Endodermal cell (in vitro differentiated cells): ENCODE measurements around the gene XRCC6. TPM values are rescaled to one million over a fixed set of nuclear protein-coding genes. Genes with fewer than 3 reads are reported as not detected.

Experiments used
- DNase-seq: peaks from one replicate; pipeline ENCODE4 v3.0.0-alpha.2; 2017
- H3K27ac ChIP-seq: 2 replicates; pipeline ENCODE4 v1.5.1; 2013; ENCODE audit warnings: mild to moderate bottlenecking, low read depth, low read length, moderate library complexity
- H3K27me3 ChIP-seq: 2 replicates; pipeline ENCODE4 v1.6.1; 2013; ENCODE audit warnings: mild to moderate bottlenecking, low read length, moderate library complexity; ENCODE audit not compliant: insufficient read depth, control insufficient read depth, poor library complexity, severe bottlenecking
- H3K36me3 ChIP-seq: 2 replicates; pipeline ENCODE4 v1.7.0; 2013; ENCODE audit warnings: mild to moderate bottlenecking, low read length, moderate library complexity; ENCODE audit not compliant: control insufficient read depth, insufficient read depth
- H3K4me1 ChIP-seq: one replicate; pipeline ENCODE4 v1.7.0; 2013; ENCODE audit warnings: low read length; ENCODE audit not compliant: control insufficient read depth, insufficient read depth
- H3K4me3 ChIP-seq: 2 replicates; pipeline ENCODE4 v1.5.1; 2013; ENCODE audit warnings: mild to moderate bottlenecking, low read length, moderate library complexity
- H3K9ac ChIP-seq: 2 replicates; pipeline ENCODE4 v1.6.1; 2013; ENCODE audit warnings: mild to moderate bottlenecking, low read length, moderate library complexity; ENCODE audit not compliant: poor library complexity, severe bottlenecking; ENCODE audit errors: extremely low read depth
- H3K9me3 ChIP-seq: 2 replicates; pipeline ENCODE4 v1.6.1; 2013; ENCODE audit warnings: mild to moderate bottlenecking, low read length, moderate library complexity; ENCODE audit not compliant: control insufficient read depth
- H3K27ac Mint-ChIP-seq: 2 replicates; pipeline ENCODE4 v1.8.0; 2020; ENCODE audit warnings: mixed read lengths
- H3K27me3 Mint-ChIP-seq: 2 replicates; pipeline ENCODE4 v1.8.0; 2021; ENCODE audit warnings: mild to moderate bottlenecking, mixed read lengths; ENCODE audit not compliant: insufficient read depth
- H3K36me3 Mint-ChIP-seq: 2 replicates; pipeline ENCODE4 v1.8.0; 2020; ENCODE audit warnings: low read depth, mixed read lengths
- H3K4me1 Mint-ChIP-seq: 2 replicates; pipeline ENCODE4 v1.8.0; 2020; ENCODE audit warnings: mixed read lengths
- H3K4me3 Mint-ChIP-seq: 2 replicates; pipeline ENCODE4 v1.8.0; 2020; ENCODE audit warnings: mild to moderate bottlenecking, moderate library complexity, mixed read lengths
- H3K9me3 Mint-ChIP-seq: 2 replicates; pipeline ENCODE4 v1.8.0; 2020; ENCODE audit warnings: mild to moderate bottlenecking, mixed read lengths
- WGBS, 2 experiments: methylation state at CpG; one replicate each; pipeline versions ENCODE4 v1.1.5 to v1.1.7; 2013; ENCODE audit warnings: missing lambda C conversion rate in 2 of 2, mixed read lengths in 1 of 2; ENCODE audit not compliant: insufficient coverage in 1 of 2, insufficient read length in 1 of 2; 5-methylcytosine and 5-hydroxymethylcytosine counted together
- total RNA-seq, 2 donors: library from RNA; stranded (reverse); fragmentation: NEBNext Ultra II Directional in 1 of 2; extraction: Animal tissue kit (Norgen Biotek cat#: 25700) in 1 of 2; gene quantifications; 2 replicates in 1 of 2; 3 replicates in 1 of 2; pipeline ENCODE4 v1.2.1, GENCODE V29; 2021
- TF ChIP-seq, protein P1 (sequence below): fragments of 200-600 bp; sonication (generic); conservative IDR thresholded peaks from 2 replicates; pipeline ENCODE4 v1.5.0; 2021; ENCODE audit warnings: antibody characterized with exemption, mild to moderate bottlenecking

Gene XRCC6
- total RNA-seq, 2 donors from 2014 or later, result 345 to 387 TPM

GRCh38 chr22:41713004-41713403 is 91.9 kb downstream of the XRCC6 start:
- H3K36me3 ChIP-seq, result no peaks in the 10 kb centered on the region
- Mint-ChIP-seq H3K9me3 (no peaks in the 10 kb centered on the region), H3K4me1 (no peaks in the 10 kb centered on the region), H3K4me3 (no peak overlapping the region), H3K27ac (no peak overlapping the region), H3K36me3 (no peaks in the 10 kb centered on the region), H3K27me3 (peaks cover 20% of the 10 kb centered on the region)
- TF ChIP-seq, protein P1, sequence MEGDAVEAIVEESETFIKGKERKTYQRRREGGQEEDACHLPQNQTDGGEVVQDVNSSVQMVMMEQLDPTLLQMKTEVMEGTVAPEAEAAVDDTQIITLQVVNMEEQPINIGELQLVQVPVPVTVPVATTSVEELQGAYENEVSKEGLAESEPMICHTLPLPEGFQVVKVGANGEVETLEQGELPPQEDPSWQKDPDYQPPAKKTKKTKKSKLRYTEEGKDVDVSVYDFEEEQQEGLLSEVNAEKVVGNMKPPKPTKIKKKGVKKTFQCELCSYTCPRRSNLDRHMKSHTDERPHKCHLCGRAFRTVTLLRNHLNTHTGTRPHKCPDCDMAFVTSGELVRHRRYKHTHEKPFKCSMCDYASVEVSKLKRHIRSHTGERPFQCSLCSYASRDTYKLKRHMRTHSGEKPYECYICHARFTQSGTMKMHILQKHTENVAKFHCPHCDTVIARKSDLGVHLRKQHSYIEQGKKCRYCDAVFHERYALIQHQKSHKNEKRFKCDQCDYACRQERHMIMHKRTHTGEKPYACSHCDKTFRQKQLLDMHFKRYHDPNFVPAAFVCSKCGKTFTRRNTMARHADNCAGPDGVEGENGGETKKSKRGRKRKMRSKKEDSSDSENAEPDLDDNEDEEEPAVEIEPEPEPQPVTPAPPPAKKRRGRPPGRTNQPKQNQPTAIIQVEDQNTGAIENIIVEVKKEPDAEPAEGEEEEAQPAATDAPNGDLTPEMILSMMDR, result no peak
- H3K4me3 ChIP-seq, result no peak overlapping the region
- H3K27ac ChIP-seq, result no peak overlapping the region
- H3K27me3 ChIP-seq, result no peaks in the 10 kb centered on the region
- 92 to 95% methylated on average over 9 of the region's 9 CpGs for WGBS, 2 experiments
- no peaks in the 10 kb centered on the region for H3K9me3 ChIP-seq
- no peaks in the 10 kb centered on the region for H3K4me1 ChIP-seq
- no peak overlapping the region for H3K9ac ChIP-seq
- no peak for DNase-seq

Other genes with a start within 250 kb of the XRCC6 start
- 1 to 10 TPM; 4.7 to 7.9 TPM for gene TEF, start 239.4 kb upstream of the XRCC6 start, total RNA-seq
- 10 to 100 TPM; 51.2 to 57.9 TPM for gene TOB2, start 174.5 kb upstream of the XRCC6 start, total RNA-seq
- gene PHF5A, start 152.6 kb upstream of the XRCC6 start, total RNA-seq, result 10 to 100 TPM; 71.0 to 80.8 TPM
- gene ACO2, start 152.2 kb upstream of the XRCC6 start, total RNA-seq, result 10 to 100 TPM; 69.0 to 82.3 TPM
- gene POLR3H, start 76.8 kb upstream of the XRCC6 start, total RNA-seq, result 10 to 100 TPM; 30.1 to 32.6 TPM
- gene CSDC2, start 60.3 kb upstream of the XRCC6 start, total RNA-seq, result under 1 TPM; 0.27 to 0.90 TPM
- 10 to 100 TPM; 19.0 to 32.3 TPM for gene PMM1, start 31.5 kb upstream of the XRCC6 start, total RNA-seq
- 10 to 100 TPM; 21.8 to 28.9 TPM for gene DESI1, start 252 bp upstream of the XRCC6 start, total RNA-seq
- 100 to 1,000 TPM; 133 to 146 TPM for gene SNU13, start 67.6 kb downstream of the XRCC6 start, total RNA-seq
- 1 to 10 TPM; 1.2 to 1.5 TPM for gene MEI1, start 78.2 kb downstream of the XRCC6 start, total RNA-seq
- gene CCDC134, start 179.4 kb downstream of the XRCC6 start, total RNA-seq, result 10 to 100 TPM; 15.0 to 21.0 TPM
- gene SREBF2, start 211.8 kb downstream of the XRCC6 start, total RNA-seq, result 100 to 1,000 TPM; 125 to 135 TPM